ENCODE measurements around the gene IRGM. TPM values are rescaled to one million over a fixed set of nuclear protein-coding genes. Genes with fewer than 3 reads are reported as not detected.

Gene IRGM
- total RNA-seq, 4 donors from 2014 or later = 0.82 TPM; not detected in 3

- TF ChIP-seq POLR2A (IDR thresholded peaks at IDR 0.05) (no peak), CTCF (IDR thresholded peaks at IDR 0.05) (no peak), EP300 (IDR thresholded peaks at IDR 0.05; ENCODE audit: low read depth) (no peak), POLR2AphosphoS5 (IDR thresholded peaks at IDR 0.05) (no peak)
- H3K27ac ChIP-seq = no peak overlapping the region
- no peaks in the 10 kb centered on the region for H3K27me3 ChIP-seq
- H3K36me3 ChIP-seq = no peaks in the 10 kb centered on the region
- in situ Hi-C loops (cut with MboI; ENCODE audit: low pct_ligation_motif_present in 1 of 4, low pct_unique_long_range_greater_than_20kb in 1 of 4, low sequenced_read_pairs in 3 of 4) = no loop called here
- H3K9me3 ChIP-seq = peaks cover 0 to 3% of the 10 kb centered on the region in 2 donors
- no peaks in the 10 kb centered on the region for H3K4me1 ChIP-seq
- WGBS, 2 donors (ENCODE audit: low coverage in 1 of 2) = 56 to 83% methylated on average over 1 to 2 of the region's 2 CpGs
- no peak for DNase-seq
- no peak overlapping the region for H3K4me3 ChIP-seq
- intact Hi-C loops (cut with DNase I; ENCODE audit: low total_unique reads) = no loop called here
These were observed 14.0 kb downstream of the IRGM start for GRCh38 chr5:150860246-150860821.

- 83% methylated on average over 1 of the region's 1 CpG for WGBS, 2 donors (ENCODE audit: low coverage in 1 of 2)
These were observed 15.7 kb downstream of the IRGM start for GRCh38 chr5:150862070-150862469.

GRCh38 chr5:150879358-150879757 lies 33.0 kb downstream of the IRGM start:
- H3K36me3 ChIP-seq = no peaks in the 10 kb centered on the region

More at GRCh38 chr5:150862070-150862469, 15.7 kb downstream of the IRGM start:
- TF ChIP-seq POLR2A (IDR thresholded peaks at IDR 0.05) = no peak
- TF ChIP-seq EP300 (IDR thresholded peaks at IDR 0.05; ENCODE audit: low read depth) = no peak
- TF ChIP-seq POLR2AphosphoS5 (IDR thresholded peaks at IDR 0.05) = no peak
- TF ChIP-seq CTCF (IDR thresholded peaks at IDR 0.05) = no peak
- no peaks in the 10 kb centered on the region for H3K36me3 ChIP-seq
- in situ Hi-C loops (cut with MboI; ENCODE audit: low pct_ligation_motif_present in 1 of 4, low pct_unique_long_range_greater_than_20kb in 1 of 4, low sequenced_read_pairs in 3 of 4) (no loop called here), intact Hi-C loops (cut with DNase I; ENCODE audit: low total_unique reads) (no loop called here)
- no peaks in the 10 kb centered on the region for H3K4me1 ChIP-seq
- H3K27me3 ChIP-seq = no peaks in the 10 kb centered on the region
- no peak overlapping the region for H3K4me3 ChIP-seq
- DNase-seq = no peak
- peaks cover 0 to 3% of the 10 kb centered on the region in 2 donors for H3K9me3 ChIP-seq
- no peak overlapping the region for H3K27ac ChIP-seq

More at GRCh38 chr5:150879358-150879757, 33.0 kb downstream of the IRGM start:
- intact Hi-C loops (cut with DNase I; ENCODE audit: low total_unique reads) (no loop called here), in situ Hi-C loops (cut with MboI; ENCODE audit: low pct_ligation_motif_present in 1 of 4, low pct_unique_long_range_greater_than_20kb in 1 of 4, low sequenced_read_pairs in 3 of 4) (no loop called here)
- Histone ChIP-seq H3K27me3 (no peaks in the 10 kb centered on the region), H3K4me1 (no peaks in the 10 kb centered on the region), H3K27ac (no peak overlapping the region), H3K4me3 (no peak overlapping the region), H3K9me3 (peaks cover 12 to 19% of the 10 kb centered on the region in 2 donors)
- no peak for DNase-seq
- TF ChIP-seq EP300 (IDR thresholded peaks at IDR 0.05; ENCODE audit: low read depth) = no peak
- TF ChIP-seq CTCF (IDR thresholded peaks at IDR 0.05) = no peak
- no peak for TF ChIP-seq POLR2A (IDR thresholded peaks at IDR 0.05)
- TF ChIP-seq POLR2AphosphoS5 (IDR thresholded peaks at IDR 0.05) = no peak

Data from transverse colon (tissue), 4 donors.